AG08396 (cell line): ENCODE measurements around the gene SEMA4D.
"Not testable (repeated sequence)": the region's sequence is repeated elsewhere in the genome, so short reads cannot be mapped to it uniquely, and the experiment has no call there.

ENCODE experiments used
- DNase-seq: peaks from one replicate; pipeline ENCODE4 v3.0.0; 2012; ENCODE audit warnings: low spot score, mixed read lengths

SEMA4D gene

DNA sequence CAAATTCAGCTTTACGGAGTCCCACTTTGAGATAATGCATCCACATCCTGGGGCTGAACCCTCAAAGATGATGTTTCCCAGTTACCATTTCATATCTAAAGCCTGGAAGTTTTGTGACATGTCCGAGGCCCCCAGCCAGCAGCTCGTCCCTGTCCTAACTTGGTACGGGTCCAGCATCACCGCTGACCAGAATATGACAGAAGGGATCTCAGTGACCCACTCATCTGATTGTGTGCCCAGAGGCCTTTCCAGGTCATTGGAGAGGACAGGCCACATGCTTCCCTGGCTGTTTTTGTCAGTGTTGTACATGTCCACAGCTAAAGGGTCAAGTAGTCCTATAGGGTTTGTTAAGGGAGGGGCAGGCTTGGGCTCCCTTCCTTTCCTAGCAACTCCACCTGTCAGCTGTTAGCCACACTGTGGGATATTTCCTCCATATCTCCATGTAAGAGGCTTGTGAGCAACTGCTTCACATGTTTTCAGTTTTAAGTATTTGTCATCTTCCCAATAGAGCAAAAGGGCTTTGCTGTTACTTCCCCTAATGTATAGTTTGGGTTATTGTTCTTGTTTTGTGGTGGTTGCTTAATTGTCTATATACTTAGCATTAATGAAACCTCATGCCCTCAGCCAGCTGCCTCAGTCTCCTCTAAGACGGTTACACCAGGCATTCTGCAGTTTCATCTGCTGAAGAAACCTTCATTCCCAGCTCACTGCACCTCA, 146.2 kb downstream of the SEMA4D start:
- DNase-seq: no peak

DNA sequence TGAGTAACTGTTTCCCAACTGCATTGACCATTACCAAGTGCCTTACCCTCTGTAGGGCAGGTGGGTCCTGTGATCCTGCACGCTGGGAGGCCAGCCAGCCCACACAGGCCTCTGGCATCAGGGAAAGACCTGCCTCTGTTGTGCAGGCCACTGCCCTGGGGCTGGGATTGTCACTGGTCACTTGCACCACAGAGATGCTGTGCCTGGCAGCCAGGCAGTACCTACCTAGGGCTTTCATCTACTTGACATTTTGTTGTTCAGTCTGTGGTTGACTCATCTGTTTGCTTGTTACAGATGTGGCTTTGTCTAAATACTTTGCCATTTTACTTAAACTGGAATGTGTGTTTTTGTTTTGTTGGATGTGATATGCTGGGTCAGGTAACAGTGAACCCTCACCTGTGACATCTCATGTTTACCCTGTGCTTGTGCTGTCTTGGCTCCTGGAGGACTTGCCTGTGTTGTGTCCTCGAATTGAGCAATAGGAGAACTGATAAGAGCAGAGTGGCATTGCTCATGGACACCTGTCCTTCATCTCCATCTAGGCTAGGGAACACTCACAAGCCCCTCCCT, 146.8 kb downstream of the SEMA4D start:
- DNase-seq: no peak

DNA sequence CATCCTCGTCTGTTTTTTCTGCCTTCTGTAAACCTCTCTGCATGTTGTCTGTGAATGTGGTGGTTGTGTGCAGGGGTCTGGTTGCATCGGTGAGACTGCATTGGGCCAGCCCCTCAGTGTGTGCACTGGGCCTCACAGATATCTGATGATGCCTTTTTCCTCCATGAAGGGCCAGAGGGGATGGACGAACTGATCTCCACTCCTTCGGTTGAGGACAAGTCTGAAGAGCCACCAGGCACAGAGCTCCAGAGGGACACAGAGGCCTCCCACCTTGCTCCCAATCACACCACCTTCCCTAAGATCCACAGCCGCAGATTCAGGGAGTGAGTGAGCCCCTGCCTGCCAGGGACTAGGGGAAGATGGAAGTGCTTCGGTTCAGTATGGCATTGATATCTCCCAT, 148.3 kb downstream of the SEMA4D start:
- no peak for DNase-seq

DNA sequence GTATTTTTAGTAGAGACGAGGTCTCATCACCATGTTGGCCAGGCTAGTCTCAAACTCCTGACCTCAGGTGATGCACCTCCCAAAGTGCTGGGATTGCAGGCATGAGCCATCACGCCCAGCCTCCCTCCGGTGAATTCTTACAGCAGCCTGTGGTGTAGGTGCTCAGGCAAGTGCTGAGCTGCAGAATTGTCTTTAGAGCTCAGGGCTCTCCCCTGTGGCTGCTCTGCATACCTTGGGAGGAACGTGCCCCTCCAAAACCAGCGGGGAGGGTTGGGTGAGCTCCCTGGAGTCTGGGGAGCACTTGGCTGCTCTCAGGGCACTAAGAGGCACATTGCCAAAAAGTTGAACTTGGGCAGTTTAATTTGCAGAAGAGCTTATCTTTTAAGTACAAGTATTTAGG, 150.3 kb downstream of the SEMA4D start:
- DNase-seq: no peak

DNA sequence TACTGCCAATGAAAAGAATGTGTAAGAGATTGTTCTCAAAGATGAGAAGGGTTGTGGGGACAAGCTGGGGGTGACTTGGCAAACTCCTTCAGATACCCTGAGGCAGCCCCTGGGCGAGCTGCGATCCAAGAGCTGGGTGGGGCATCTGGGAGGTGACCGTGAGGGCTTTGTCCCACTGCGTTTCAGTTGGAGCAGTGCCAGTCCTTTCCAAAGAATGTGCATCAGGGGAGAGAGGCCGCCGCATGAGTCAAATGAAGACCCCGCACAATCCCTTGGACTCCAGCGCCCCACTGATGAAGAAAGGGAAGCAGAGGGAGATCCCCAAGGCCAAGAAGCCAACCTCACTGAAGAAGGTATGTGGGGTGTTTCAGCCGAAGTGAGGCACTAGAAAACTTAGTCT, 151.2 kb downstream of the SEMA4D start:
- DNase-seq: no peak

DNA sequence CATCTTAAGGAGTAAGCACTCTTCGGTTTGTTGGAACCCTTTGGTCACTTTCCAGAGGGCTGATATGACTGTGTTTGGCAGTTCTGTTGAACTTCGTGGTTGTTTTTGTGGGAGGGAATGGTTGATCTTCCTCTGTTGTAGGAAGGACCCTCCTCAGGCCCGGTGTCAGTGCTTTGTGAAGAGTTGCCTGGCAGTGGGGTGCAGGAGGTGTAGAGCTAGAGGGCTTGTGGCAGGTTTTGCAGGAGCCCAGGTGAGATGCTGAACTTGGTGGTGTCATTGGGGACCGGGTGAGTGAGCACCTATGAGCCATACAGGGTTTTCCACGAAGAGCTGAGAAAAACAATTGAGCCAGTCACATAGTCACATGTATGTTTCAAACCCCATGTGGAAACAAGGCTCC, 152.4 kb downstream of the SEMA4D start:
- no peak for DNase-seq

DNA sequence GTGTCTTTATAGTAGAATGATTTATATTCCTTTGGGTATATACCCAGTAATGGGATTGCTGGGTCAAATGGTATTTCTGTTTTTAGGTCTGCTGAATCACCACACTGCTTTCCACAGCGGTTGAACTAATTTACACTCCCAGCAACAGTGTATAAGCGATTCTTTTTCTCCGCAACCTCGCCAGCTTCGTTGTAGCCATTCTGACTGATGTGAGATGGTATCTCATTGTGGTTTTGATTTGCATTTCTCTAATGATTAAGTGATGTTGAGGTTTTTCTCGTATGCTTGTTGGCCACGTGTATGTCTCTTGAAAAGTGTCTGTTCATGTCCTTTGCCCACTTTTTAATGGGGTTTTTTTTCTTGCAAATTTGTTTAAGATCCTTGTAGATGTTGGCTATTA, 154.1 kb downstream of the SEMA4D start:
- not testable (repeated sequence) for DNase-seq

DNA sequence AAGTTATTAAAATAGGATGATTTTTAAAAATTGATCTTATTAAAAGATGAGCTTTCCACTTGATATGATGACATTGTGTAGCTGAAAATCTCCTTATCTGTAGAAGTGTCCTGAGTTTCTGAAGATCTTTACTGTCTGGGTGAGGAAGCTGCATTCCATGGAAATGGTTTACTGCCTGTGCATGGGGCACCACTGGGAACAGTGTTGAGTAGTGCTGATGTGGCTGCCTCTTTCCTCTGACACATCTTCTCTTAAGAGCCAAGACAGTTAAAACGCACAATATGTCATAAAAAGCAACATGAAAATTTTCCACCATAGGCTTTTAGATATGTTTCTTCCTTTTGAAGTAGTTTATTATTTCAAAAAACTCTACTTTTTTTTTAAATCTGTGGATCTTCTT, 155.0 kb downstream of the SEMA4D start:
- DNase-seq: no peak

DNA sequence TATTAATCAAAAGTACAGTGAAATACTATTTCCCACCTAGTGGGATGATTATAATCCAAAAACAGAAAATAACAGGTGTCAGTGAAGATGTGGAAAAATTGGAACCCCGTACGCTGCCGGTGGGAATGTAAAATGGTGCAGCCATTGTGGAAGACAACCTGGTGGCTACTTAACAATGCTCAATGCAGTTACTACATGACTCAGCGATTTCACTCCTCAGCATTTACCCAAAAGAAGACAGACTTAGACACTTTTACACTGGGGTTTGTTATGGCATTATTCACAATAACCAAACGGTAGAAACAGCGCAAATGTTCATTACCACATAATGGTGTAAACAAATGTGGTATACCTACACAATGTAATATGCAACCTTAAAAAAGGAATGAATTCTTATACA, 155.7 kb downstream of the SEMA4D start:
- no peak for DNase-seq

DNA sequence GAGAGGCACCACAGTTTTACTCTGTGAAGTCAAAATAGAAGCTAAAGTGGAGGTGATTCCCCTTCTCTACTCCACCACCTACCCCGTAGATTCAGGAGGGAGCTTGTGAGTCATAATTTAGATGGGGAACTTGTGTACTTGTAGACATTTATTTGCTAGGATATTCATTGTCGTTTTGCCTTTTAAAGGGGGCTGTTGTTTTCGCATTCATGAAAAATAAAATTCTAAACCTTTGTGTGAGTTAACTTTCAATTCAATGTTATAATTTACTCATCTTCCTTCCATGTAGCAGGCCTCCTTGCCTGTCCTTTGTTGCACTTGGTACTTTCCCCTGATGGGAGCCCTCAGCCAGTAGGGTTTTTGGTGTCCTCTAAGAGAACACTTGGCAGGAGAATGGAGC, 157.6 kb downstream of the SEMA4D start:
- no peak for DNase-seq

DNA sequence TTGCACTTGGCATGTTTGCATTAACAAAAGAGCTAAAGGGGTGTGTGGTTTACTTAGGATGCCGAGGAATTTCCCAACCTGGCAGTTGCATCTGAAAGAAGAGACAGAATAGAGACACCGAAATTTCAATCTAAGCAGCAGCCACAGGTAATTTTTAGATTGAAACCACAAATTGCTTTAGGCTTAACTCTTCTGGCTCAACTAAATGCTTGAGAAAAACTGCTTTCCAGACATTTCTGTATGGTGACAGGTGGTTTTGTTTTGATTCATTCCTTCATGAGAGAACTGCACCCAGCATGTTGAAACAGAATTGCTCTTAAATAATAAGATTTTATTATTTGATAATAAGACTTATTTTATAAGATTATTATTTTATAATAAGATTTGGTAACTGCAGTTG, 158.1 kb downstream of the SEMA4D start:
- no peak for DNase-seq

DNA sequence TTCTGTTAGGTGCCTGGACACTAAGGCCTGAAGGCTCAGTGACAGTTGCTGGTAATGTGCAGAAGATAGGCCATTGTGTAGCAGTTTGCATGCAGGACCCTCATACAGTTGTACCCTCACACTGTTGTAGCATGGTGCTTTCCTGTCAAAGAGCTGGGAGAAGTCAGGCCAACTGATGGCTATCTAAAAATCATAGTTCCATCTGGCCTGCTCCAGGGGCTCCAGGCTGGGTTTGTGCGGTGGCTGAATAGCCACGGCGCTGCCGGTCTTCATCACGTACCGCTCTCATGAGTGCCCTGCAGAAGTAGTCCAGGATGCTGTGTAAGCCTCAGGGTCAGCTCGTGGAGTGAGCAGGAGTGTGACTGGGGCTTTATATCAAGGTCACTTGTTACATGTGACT, 167.4 kb downstream of the SEMA4D start:
- no peak for DNase-seq

DNA sequence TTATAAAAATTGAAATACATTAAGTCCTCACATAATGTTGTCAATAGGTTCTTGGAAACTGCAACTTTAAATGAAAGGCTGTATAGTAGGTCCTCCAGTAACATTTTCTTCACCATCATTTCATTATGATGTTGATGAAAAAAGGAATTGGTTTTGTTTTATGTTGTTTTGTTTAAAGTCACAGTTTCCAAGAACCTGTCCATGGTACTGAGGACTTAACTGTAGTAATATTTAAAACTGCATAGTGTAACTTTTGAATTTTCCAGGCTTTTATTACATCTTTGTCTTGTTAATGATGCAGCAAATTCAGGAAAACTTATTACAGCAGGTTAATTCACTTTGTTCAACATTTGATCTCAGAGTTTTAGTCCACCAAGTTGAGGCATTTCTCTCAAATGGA, 168.0 kb downstream of the SEMA4D start:
- DNase-seq: no peak

DNA sequence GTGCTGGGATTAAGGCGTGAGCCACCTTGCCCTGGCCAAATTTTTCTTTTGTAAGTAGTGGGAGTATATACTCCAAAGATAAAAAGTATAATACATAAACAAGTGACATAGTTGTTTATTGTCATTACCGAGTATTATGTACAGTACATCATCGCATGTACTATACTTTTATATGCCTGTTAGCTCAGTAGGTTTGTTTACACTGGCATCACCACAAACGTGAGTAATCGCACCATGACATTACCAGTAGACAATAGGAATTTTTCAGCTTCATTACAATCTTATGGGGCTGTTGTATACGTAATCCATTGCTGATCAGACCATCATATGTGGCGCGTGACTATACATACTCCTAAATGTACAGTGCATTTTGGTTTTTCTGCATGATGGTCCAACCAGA, 169.8 kb downstream of the SEMA4D start:
- no peak for DNase-seq

DNA sequence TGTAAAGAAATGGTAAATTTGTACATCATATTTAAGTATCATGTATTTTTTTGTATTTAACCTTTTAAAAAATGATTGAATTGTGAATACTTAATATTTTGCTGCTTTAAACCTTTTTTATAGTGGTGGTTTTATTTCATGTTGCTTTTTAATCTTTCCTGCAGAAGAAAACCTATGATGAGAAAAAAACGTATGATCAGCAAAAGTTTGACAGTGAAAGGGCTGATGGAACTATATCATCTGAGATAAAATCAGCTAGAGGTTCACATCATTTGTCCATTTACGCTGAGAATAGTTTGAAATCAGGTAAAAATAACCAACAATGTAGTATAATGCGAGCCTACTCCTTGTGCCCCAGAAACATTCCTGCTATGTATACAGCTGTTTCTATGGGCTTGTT, 172.2 kb downstream of the SEMA4D start:
- DNase-seq: no peak

DNA sequence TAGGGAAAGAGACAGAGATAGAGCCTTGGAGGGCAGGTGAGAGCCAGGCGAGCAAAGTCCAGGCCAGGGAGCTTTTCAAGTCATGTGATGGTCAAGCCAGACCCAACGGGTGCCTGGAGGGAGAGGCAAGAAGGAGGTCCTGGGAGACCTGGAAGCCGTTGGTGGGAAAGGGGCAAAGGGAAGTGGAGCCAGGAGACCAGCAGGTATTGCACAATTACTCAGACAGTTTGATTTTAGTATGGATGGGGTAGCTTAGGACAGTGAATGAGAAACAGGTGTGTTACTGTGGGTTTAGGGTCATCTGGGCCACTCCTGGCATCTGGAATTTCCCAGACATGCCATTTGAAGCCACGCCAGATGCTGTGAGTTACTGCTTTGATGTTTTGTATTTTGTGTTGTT, 174.5 kb downstream of the SEMA4D start:
- no peak for DNase-seq

DNA sequence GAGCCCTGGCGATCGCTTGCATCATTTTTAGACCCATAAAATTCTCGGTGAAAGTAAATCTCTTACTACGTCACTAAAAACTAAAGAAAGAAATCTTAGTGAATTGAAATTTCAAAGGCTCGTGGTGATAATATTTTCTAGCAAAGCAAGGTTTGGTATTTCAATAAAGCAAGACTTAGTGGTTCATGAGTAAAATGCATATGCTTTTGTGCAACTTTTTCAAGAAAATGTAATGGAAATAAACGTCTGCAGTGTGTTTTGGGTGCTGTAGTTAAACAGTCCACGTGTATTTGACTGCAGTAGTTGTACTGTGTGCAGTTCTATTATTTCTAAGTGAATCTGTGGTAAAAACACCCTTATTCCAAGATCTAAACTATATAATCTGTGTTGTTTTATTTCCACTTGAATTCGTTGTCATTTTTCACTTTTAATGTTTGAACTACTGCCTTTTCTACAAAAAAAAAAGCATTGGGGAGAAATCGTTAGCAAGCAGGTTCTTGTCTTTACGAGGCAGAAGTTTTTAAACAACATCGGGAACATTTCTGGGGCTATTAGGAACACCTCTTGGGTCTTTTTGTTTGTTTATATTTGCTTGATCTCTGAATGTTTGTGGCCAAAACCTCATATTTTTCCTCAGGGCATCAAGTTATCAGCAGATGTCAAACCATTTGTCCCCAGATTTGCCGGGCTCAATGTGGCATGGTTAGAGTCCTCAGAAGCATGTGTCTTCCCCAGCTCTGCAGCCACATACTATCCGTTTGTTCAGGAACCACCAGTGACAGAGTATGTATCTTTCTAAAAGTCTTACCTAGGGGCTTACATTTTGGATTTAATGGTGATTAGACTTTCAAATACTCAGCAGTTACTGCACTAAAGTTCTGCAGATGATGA, 178.7 kb downstream of the SEMA4D start:
- no peak for DNase-seq

DNA sequence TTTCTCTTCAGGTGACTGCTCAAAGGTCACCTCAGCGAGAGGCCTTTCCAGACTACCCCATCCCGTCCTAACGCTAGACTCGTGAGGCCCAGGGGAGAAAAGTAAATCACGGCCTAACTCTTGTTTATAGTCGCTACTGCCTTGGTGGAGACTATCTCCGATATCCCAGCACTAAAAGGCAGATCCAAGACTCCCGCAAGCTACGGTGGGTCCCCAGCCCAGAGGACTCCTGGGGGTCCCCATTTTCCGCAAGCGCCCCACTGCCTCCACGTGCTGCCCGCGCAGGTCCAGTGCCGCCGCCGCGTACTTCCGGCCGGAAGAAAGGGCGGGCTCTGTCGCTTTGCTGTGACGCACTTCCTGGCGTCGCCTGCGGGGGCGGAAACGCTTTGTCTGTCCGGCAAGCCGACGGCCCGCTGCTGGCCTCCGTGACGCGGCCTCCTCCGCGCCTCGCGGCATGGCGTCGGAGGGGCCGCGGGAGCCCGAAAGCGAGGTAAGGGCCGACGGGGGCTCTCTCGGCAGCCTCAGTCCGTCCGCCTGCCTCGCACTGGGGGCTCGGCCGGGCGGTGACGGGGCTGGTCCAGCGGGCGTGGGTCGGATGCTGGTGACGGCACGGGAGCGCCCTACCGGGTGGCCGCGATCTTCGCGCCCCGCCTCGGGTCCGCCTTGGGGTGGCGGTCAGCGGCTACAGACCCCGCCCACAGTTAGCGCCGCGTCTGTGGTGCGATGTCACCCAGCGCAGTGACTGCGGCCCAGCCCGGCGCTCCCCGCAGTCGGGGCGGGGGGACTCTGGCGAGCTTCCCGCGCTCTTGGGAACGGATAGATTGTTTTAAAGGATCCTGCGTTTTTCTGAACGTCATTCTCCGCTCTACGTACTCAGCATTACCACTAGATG, 179.5 kb downstream of the SEMA4D start, which contains the start of gene SECISBP2:
SECISBP2 (plus strand) TSS at position 378 of the 892 bp plus-strand sequence; CDS start at position 455, 77 bp downstream.
- DNase-seq: peak; percentile 94

DNA sequence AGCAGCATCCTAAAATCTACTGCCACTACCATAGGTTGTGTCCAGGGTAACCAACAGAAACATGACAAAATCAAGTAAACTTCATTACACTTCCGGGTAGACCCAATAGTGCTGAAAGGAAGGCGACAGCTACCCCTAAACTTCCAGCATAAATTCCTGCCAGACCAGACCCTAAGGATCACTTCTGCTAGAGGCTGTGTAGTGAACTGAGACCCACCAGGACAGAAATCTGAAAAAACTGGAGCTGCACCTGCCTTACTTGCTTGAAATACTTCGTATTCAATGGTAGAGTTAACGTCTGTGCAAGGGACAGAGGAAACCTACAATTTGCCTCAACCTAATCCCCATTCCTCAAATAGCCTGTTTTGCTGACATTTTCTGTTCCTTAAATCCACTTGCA, 180.6 kb downstream of the SEMA4D start:
- no peak for DNase-seq

DNA sequence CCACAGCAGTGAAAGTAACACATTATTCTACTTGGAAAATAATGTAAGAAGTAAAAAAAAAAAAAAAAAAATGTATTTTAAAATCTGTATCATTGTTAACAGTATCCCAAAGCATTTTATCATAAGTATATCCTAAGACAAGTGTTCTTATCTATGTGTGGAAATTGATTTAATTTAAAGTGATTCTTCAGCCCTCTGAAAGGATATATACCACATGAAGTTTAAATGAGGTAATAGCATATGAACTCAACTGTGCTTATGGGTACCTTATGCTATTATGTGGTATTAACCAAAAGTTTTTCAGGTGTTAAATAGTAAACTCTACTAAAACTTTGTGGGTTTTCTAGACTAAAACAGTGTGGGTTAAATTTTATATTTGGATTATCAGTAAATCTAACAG, 182.4 kb downstream of the SEMA4D start:
- DNase-seq: no peak

DNA sequence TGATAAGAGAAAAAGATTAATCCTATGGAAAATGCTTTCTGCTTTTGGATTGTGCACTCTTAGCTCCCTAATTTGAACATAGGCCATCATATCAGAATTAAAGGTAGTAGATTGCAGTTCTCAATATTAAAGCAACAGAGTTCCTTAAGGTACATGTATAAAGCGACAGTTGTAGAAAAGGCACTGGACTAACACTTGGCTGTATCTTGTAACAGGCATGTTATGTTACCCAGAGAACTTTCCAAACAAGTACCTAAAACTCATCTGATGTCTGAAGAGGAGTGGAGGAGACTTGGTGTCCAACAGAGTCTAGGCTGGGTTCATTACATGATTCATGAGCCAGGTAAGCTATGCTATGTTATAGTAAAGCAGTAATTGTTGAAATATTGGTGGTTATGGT, 183.0 kb downstream of the SEMA4D start:
- no peak for DNase-seq

DNA sequence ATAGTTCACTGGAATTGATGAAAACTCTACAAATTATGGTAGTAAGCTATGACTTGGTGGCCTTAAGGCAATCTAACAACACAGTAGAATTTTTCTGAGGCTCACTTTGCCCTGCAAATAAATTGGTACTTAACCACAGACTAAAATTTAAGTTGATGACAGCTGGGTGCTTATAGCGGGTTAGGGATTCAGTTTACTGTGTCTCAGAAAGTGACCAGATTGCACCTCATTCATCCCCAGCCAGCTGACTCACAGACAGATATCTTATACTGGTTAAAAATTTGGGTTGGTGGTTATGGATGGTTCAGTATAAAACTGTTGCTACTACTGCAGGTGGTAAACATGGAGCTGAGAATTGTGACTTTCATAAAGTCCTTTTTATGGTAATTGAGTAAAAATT, 184.1 kb downstream of the SEMA4D start:
- no peak for DNase-seq
